NCI-H128 (cell line): Measurements from ENCODE around the gene TKT.

Source experiments
- DNase-seq: peaks from one replicate; lab custom pipeline; 2025; ENCODE audit not compliant: unreplicated experiment; lab: John Stamatoyannopoulos, UW

Gene TKT

DNA sequence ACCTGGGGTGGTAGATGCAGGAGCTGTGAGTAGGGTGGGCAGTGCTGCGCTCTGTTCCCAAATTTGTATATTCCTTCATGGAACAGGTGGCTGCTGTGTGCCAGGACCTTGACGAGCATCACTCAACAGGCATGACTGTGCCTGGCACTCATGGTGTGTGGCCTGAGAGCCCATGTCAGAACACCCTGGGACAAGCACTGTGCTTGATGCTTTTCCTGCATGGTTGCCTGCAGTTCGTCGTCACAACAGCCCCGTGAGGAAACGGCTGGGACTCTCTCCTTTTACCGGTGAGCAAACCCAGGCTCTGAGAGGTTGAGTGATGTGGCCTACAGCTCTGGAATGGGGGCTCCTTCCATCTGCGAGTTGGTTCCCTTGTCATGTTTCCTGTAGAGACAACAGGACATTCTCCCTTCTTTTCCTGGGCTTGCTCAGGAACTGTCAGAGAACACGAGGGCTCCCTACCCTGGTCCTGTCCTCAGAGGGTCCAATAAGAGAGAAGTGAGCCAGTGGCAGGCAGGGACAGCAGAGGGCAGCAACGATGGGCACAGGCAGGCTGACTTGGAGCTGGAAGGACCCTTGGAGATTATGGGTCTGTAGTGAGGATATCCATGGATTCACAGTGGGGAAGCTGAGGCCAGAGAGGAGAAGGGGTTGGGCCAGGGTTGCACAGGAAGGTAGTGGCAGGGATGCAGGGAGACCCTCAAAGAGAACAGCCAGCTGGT lies 57.4 kb downstream of the TKT start:
- DNase-seq = no peak

DNA sequence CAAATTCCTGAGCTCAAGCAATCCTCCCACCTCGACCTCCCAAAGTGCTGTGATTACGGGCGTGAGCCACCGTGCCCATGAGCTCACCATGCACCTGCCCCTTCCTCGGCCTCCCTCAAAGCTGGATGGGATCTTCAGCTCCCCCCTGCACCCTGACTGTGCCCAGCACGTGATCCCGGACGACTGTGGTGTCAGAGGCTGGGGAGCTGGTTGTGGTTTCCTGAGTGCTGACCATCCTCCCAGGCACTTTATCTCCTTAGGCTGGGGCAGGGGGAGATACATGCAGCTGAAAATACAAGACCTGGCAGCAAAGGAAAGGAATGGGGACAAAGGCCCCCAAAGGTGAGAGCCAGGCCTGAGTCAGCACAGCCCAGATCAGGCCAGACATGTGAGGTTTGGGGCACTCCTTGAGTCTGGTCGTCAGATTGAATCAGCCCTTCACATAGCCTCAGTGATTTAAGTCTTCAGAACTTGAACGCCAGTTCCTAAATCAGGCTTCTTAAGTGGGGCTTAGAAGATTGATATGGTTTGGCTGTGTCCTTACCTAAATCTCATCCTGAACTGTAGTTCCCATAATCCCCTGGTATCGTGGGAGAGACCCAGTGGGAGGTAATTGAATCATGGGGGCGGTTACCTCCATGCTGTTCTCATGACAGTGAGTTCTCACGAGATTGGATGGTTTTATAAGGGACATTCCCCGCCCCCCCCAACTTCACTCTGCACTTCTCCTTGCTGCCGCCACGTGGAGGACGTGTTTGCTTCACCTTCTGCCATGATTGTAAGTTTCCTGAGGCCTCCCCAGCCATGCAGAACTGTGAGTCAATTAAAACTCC lies 59.0 kb downstream of the TKT start:
- DNase-seq = no peak

DNA sequence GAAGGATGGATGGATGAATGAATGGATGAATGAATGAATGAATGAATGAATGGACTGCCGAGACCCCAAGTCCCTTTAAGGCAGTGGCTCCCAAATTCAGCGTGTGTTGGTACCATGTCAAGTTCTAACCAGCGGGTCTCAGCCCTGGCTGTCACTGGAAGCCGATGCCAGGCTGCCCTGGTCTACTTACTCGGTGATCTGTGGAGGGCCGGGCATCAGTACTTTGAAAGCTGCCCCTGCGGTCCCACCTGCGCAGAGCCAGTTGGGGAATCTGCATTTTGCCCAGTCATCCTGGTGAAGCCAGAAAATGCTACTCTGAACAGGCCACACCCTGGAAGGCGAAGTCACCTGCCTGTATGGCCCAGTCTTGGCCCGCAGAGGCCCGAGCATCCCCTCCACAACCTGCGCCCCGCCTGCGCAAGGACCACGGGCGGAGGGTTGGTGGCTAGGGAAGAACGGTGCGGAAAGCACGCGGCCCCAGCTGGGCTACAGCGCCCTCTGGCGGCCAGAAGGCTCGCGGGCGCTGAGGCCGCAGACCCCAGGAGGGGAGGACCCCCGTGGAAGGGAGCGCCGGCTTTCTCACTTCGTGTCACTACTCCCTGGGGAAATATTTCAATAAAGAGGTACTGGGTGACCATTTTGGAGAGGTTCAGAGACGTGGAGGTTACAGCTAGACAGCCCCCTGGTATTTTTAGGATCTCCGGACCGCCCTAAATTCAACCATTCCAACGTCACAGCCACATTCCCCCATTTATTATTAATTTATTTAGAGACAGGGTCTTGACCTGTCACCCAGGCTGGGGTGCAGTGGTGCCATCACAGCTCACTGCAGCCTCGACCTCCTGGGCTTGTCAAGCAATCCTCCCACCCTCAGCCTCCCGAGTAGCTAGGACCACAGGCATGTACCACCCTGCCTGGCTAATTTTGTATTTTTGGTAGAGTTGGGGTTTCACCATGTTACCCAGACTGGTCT lies 59.9 kb downstream of the TKT start:
- DNase-seq = peak; percentile 7

DNA sequence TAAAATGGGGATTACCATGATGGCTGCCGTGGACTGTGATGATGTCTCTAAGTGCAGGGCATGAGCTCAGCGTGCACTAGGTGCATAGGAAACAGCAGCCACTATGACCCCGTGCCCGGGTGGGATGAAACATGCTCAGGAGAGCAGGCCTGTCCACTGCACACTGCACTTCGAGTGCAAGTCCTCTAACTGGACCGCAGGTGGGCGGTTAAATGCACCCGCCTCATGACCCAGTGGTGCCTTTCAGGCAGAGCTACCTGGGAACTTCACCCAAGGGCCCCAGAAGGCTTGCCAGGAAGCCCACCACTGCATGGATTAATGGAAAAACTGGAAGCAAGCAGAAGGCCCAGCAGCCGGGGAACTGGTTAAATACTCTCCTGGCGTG lies 60.8 kb downstream of the TKT start:
- no peak for DNase-seq

DNA sequence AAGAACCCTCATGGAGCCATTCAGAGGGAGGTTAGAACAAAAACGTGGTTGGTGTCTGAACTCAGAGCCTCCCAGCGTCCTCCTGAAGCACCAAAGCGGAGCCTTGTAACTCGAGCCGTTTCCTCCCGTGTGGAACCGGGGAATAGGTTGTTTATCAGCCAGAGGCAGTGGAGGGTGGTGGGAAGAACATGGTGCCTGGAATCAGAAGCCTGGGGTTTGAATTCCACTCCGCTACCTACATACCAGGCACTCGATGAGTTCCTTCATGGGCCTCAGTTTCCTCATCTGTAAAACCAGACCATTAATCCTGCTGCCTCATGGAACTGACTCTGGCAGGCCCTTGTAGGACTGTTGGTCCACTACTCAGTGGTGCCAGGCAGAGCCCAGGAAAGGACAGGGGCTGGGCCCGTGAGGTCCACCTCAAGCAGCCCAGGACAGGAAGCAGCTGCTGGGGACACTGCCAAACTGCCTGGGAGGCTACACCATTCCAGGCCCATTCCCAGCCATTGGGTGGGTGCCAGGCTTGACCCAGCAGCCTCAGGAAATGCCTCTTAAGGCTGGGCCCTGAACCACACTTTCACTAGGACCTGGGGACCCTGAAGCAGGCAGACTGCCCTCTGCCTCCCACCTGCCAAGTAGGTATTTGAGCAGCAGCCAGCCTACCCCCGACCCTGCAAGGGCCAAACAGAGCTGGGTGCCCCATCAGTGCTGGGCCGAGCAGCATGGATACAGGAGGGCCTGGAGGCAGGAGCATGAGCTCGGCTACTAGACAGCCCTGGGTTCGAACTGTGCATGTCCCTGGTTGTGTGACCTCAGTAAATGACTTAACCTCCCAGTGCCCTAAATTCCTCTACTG lies 61.4 kb downstream of the TKT start:
- no peak for DNase-seq

DNA sequence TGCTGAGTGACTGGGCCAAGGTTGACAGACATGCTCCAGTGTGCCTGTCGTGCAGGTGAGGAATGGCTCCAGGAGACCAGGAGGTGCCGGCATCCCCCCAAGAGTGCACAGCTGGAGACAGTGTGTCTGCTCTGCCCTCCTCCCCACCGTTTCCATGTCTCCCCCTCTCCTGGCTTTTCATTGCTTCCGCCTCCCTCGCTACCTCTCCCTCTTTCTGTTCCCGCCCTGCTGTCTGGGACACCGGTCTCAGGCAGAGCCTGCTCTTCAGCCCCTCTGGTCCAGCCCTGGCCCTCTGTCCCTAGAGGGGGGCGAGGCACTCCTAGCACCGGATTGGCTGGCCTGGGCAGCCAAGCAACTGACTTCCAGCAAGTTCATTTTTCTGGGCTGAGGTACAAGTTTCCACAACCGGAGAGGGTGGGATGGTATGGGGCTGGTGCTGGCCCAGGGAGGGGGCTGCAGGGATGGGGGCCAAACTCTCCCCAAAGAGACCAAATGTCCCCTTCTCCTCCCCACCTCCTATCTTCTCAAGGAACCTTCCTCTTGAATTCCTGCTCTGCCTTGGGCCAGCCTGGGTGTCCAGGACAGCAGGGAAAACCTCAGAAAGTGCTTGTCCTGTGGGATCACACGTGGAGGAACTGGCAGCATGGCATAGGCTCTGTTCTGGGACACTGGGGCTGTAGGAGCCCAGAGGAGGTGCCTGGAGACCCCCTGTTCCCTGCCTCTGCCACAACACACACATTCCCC lies 62.2 kb downstream of the TKT start:
- DNase-seq = no peak

DNA sequence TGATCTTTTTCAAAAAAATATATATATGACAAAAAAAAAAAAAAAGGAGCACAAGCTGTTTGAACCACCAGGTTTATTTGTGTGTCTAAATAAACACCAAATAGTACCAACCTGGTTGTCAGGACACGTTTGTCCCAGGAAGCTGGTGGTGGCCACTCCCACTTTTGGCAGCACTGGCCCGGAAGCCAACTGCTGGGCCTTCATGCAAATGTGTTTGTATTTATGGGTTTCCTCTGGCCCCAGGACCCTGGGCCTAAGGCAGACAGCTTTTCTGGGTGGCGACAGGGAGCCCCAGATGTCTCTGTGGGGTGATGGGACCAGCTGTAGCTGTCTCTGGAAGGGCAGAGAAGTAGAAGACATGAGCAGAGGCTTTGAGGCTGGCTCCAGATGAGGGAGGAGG lies 63.2 kb downstream of the TKT start:
- no peak for DNase-seq

DNA sequence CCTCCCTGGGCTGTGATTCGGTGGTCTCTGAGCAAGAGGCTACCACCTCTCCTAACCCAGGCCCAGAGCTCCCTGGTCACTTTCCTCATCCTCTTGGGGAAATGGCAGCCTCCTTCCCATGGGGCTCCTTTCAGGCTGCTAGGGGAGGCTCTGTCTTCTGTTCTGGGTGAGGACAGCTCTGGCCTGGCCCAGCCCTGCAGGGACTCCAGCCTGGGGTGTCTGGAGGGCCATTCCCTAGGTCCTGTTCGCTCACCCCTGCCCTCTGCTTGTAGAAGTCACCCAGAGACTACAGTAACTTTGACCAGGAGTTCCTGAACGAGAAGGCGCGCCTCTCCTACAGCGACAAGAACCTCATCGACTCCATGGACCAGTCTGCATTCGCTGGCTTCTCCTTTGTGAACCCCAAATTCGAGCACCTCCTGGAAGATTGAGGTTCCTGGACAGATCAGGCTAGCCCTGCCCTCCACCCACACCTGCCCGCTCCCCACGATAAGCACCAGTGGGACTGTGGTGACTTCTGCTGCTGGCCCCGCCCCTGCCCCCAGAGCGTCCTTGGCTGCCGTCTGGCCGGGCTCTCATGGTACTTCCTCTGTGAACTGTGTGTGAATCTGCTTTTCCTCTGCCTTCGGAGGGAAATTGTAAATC lies 63.9 kb downstream of the TKT start:
- no peak for DNase-seq

DNA sequence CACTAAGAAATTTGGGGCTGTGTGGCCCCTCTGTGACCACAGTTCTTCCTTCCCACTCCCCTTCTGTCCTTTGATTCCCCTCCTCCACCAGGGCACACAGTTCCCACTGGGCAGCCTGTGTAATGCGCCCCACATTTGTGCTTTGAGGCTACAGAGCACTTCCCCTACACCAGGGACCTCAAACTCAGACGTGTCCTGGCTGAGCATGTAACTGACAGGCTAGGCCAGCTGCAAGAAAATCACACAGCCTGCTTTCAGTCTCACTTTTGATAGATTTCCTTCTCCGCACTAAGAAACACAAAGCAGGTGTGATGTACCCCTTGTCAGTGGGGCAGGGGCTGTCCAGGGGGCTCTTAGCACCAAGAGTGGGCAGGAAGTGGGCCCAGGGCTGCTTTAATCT lies 65.2 kb downstream of the TKT start:
- DNase-seq = no peak

DNA sequence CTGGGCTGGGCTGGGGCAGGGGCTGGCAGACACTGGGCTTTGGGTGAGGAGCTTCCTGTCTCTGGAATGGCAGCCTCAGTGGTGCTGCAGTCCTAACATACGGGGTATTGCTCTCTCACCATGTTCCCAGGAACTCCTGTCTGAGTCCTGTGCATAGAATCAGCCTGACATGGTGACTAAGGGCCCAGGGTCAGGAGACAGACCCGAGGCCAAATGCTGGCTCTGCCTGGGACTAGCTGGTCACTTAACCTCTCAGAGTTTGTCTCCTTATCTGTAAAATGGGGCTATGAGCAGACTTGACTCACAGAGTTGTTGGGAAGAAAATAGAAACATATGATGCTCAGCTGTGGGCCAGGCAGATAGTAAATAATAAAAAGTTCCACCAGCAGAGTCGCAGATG lies 66.5 kb downstream of the TKT start:
- DNase-seq = no peak

DNA sequence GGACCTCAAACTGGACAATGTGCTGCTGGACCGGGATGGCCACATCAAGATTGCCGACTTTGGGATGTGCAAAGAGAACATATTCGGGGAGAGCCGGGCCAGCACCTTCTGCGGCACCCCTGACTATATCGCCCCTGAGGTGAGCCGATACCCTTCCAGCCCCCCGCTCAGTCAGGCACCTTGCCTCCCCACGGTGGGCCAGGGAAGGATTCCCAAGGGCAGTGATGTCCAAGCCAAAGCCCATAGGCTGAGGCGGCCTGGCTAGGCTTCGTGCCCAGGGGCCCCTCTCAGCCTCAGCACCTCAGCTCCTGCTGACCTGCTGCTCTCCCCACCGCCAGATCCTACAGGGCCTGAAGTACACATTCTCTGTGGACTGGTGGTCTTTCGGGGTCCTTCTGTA lies 67.1 kb downstream of the TKT start:
- DNase-seq = no peak

DNA sequence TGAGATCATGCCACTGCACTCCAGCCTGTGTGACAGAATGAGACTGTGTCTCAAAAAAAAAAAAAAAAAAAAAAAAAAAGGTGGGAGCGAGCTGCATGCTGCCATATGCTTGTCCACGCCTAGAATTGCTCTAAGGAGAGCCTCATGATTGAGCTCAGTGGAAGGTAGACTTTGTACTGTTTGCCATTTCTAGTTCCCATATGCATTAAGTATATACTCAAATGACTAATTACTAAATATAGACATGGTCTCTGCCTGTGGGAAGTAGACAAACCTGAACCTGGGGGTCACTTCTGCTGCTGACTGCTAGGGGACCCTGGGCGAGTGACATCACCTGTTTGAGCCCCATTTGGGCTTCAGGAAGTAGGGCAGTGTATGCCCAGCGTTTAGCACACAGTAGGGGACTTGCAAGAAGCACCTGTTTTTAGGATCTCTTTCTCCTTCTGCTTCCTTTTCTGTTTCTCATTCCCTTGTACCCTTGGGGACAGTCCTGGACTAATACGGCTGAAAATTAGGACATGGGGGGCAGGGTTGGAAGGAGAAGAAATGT lies 67.6 kb downstream of the TKT start:
- DNase-seq = no peak

DNA sequence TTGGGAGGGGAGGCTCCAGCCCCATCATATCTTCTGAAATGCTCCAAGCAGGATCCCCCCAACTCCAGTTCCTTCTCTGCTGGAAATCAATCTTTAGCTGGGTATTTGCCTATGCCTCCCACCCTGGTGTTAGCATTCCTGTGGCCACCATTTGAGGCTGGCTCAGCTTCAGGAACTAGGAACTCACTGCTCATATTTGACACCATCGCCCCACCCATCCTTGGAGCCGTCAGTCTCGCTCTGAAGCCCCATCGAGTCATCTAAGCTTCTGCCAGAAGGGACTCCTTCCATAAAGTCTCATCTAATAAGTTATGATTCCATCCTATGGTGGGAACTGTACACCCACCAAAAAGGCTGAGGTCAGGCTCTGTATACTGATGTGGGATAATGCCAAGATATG lies 68.4 kb downstream of the TKT start:
- DNase-seq = no peak

DNA sequence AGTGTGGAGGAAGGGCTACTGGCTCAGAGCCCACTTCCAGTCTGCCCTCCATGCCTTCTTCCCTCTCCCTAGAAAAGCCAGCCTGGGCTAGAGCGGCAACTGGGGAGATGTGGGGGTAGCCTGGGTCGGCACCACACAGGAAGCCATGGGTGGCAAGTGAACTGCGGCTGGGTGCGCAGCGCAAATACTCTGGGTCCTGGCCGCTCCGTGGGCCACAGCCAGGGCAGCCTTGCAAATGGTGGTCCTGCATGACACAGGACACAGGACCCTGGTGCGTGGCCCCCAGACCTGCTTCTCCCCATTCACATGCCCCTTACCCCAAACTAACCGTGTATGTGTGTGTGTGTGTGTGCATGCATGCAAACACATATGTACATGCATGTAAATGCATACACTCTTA lies 69.1 kb downstream of the TKT start:
- DNase-seq = no peak

DNA sequence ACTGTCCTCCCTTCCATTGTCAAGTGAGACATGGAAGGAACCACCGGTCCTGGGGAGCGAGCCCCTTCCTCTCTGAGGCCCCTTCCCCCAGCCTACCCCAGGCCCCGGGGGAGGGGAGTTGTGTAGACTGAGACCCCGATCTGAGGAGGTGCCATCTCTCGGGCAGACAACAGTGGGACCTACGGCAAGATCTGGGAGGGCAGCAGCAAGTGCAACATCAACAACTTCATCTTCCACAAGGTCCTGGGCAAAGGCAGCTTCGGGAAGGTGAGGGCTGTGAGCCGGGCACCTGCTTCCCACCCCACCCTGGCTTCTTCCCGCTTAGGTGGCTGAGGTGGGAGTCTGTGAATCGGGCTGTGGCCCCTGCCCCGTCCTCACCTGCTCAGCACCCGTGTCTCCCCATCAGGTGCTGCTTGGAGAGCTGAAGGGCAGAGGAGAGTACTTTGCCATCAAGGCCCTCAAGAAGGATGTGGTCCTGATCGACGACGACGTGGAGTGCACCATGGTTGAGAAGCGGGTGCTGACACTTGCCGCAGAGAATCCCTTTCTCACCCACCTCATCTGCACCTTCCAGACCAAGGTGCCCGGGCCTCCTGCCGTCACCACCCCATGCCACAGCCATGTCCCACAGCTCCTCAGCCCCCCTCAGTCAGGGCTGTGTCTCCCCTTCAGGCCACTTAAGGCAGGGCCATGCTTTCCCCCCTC lies 69.9 kb downstream of the TKT start:
- no peak for DNase-seq

DNA sequence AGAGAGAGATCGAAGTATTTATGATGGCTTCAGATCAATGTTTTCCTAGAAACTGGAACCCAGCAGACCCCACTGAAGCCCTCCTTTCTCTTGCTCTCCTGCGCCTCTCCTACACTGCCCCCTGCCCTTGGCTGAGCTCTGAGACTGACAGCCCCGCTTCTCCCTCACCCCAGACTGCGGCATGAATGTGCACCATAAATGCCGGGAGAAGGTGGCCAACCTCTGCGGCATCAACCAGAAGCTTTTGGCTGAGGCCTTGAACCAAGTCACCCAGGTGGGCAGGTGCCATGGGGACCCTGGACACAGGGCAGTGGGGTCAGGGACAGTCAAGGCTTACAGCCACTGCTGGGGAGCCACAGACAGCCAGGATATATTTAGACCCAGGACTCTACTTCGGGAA lies 71.1 kb downstream of the TKT start:
- no peak for DNase-seq

DNA sequence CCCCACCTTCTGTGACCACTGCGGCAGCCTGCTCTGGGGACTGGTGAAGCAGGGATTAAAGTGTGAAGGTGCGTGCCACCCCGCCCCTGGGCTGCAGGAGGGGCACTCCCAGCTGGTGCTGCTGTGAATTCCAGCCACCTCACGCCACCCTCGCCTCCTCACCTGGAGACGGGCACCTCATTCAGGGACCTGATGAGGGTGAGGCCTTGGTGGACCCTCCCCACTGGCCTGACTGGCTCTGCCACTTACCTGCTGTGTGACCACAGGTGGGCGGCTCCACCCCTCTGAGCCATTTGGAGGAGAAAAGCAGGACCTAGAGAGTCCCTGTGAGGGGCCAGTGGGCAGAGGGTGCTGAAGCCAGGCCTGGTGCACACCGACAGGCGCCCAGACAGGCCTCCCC lies 72.3 kb downstream of the TKT start:
- no peak for DNase-seq

DNA sequence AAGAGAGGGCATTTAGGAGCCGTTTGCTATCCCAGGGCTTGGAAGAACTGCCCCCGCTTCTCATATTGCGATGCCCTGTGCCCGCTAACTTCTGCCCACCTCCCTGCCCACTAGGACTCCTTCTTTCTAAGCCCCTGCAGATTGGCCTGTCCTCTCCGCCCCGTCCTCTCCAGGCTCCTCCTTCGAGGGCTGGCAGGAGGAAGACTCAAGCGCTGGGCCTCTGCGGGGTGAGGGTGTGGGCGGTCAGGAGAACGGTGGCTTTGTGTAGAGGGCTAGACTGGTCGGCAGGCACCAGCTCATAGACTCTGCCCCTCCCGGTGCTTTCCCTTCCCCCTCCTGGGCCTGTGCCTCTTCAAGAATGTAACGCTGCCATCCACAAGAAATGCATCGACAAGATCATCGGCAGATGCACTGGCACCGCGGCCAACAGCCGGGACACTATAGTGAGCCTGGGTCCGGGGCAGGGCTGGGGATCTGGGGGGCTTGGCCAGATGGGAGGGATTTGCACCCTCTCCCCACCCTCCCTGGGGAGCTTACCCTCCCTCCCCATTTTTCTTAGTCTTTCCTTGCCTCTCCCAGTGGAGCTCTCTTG lies 73.0 kb downstream of the TKT start:
- no peak for DNase-seq
